Measurements from ENCODE around the gene CELA3A. TPM values are rescaled to one million over a fixed set of nuclear protein-coding genes. Genes with fewer than 3 reads are reported as not detected.

CELA3A gene
- total and polyA plus RNA-seq, 2 donors = 0.19 to 5.2 TPM

DNA sequence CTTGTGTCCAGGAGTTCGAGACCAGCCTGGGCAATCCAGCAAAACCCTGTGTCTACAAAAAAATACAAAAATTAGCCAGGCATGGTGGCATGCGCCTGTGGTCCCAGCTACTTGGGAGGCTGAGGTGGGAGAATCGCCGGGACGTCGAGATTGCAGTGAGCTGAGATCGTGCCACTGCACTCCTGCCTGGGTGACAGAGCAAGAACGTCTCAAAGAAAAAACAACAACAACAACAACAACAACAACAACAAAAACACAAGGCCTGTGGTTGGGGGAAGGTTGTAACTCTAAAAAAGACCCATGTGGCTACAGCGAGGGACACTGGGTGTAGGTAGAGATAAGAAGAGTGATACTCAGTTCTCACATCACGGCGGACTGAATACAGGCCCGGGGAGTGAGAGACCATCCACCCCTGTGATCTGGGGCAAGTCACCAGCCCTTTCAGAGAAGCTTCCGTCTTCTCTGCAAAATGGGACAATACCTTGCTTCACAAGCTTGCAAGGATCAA is 50.2 kb downstream of the CELA3A start:
- DNase-seq (ENCODE audit: low read depth in 6 of 9, low spot score in 9 of 9) = no peak
- Histone ChIP-seq H3K27ac (ENCODE audit: low read depth in 1 of 2, low read length in 1 of 2) (no peak overlapping the region), H3K36me3 (ENCODE audit: control insufficient read depth in 2 of 2, insufficient read depth in 2 of 2, low read length in 1 of 2) (no peaks in the 10 kb centered on the region), H3K4me1 (ENCODE audit: control insufficient read depth in 2 of 2, insufficient read depth in 2 of 2, low read length in 2 of 2) (peaks cover 9 to 12% of the 10 kb centered on the region in 2 donors), H3K9me3 (ENCODE audit: control insufficient read depth in 2 of 2, insufficient read depth in 1 of 2, low read length in 1 of 2) (no peaks in the 10 kb centered on the region), H3K4me3 (ENCODE audit: low read length in 2 of 2) (no peak overlapping the region), H3K27me3 (ENCODE audit: control insufficient read depth in 2 of 2, insufficient read depth in 1 of 2, low read length in 1 of 2) (no peaks in the 10 kb centered on the region)
- 96% methylated on average over 13 of the region's 13 CpGs for WGBS

GRCh38 chr1:22052115-22053016 is 50.9 kb downstream of the CELA3A start, which contains the start of gene CDC42:
TSS of gene CDC42 (plus strand) at chr1:22052709. CDS start at chr1:22078479, 25,770 bp downstream.
- peaks cover 9 to 12% of the 10 kb centered on the region in 2 donors for H3K4me1 ChIP-seq (ENCODE audit: control insufficient read depth in 2 of 2, insufficient read depth in 2 of 2, low read length in 2 of 2)
- WGBS = 17% methylated on average over 81 of the region's 81 CpGs
- no peaks in the 10 kb centered on the region for H3K27me3 ChIP-seq (ENCODE audit: control insufficient read depth in 2 of 2, insufficient read depth in 1 of 2, low read length in 1 of 2)
- peak in 8 of 9 donors; percentile 85 to 97 (median 92) for DNase-seq (ENCODE audit: low read depth in 6 of 9, low spot score in 9 of 9)
- peaks cover 0 to 2% of the 10 kb centered on the region in 2 donors for H3K36me3 ChIP-seq (ENCODE audit: control insufficient read depth in 2 of 2, insufficient read depth in 2 of 2, low read length in 1 of 2)
- H3K4me3 ChIP-seq (ENCODE audit: low read length in 2 of 2) = peak within 1 kb of the TSS; percentile 59 to 99
- H3K9me3 ChIP-seq (ENCODE audit: control insufficient read depth in 2 of 2, insufficient read depth in 1 of 2, low read length in 1 of 2) = no peaks in the 10 kb centered on the region
- H3K27ac ChIP-seq (ENCODE audit: low read depth in 1 of 2, low read length in 1 of 2) = peak within 1 kb of the TSS; percentile 90 to 99

- DNase-seq (ENCODE audit: low read depth in 6 of 9, low spot score in 9 of 9) = peak in 6 of 9 donors; percentile 39 to 80 (median 51)
These were observed 51.8 kb downstream of the CELA3A start for GRCh38 chr1:22053017-22053860.

DNA sequence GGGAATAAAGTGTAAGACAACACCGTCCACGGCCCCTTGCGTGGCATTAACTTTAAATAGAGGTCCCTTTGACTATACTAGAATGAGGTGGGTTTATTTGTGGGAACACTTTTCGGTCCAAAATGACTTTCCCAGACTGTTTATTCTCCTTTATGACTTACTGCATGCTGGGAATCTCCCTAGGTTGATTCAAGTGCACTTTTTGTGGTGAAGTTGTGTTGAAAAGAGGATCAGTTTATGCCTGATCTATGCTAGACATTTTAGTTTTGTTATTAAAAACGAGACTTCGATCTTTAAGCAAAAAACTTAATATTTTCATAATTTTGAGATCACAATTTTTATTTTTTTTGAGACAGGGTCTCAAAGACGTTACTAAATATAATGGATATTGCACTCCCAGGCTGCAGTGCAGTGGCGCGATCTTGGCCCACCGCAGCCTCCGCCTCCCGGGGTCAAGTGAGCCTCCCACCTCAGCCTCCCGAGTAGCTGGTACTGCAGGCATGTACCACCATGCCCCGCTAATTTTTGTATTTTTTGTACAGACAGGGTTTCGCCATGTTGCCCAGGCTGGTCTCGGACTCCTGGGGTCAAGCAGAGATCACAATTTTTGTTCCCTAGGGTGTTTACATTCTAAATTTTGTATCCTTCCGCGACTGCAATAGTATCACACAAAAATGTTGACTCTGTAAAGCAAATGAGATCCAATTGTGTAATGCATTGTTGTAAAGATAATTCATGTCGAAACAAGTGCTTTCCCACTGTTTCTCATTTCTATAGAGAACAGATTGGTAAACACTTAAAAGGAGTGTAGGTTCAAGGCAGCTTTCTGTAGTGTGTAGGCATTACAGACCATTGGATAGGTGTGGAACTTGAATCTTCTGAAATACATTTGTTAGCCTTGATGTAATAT is 52.7 kb downstream of the CELA3A start:
- H3K9me3 ChIP-seq (ENCODE audit: control insufficient read depth in 2 of 2, insufficient read depth in 1 of 2, low read length in 1 of 2) = no peaks in the 10 kb centered on the region
- peak overlapping the region; percentile 59 to 99 for H3K4me3 ChIP-seq (ENCODE audit: low read length in 2 of 2)
- WGBS = 68% methylated on average over 19 of the region's 19 CpGs
- no peak for DNase-seq (ENCODE audit: low read depth in 6 of 9, low spot score in 9 of 9)
- no peaks in the 10 kb centered on the region for H3K27me3 ChIP-seq (ENCODE audit: control insufficient read depth in 2 of 2, insufficient read depth in 1 of 2, low read length in 1 of 2)
- peak overlapping the region; percentile 63 to 86 for H3K27ac ChIP-seq (ENCODE audit: low read depth in 1 of 2, low read length in 1 of 2)
- peaks cover 9 to 12% of the 10 kb centered on the region in 2 donors for H3K4me1 ChIP-seq (ENCODE audit: control insufficient read depth in 2 of 2, insufficient read depth in 2 of 2, low read length in 2 of 2)
- H3K36me3 ChIP-seq (ENCODE audit: control insufficient read depth in 2 of 2, insufficient read depth in 2 of 2, low read length in 1 of 2) = peaks cover 6% of the 10 kb centered on the region in 2 donors

More at GRCh38 chr1:22053017-22053860, 51.8 kb downstream of the CELA3A start:
- Histone ChIP-seq H3K4me1 (ENCODE audit: control insufficient read depth in 2 of 2, insufficient read depth in 2 of 2, low read length in 2 of 2) (peaks cover 9 to 12% of the 10 kb centered on the region in 2 donors), H3K9me3 (ENCODE audit: control insufficient read depth in 2 of 2, insufficient read depth in 1 of 2, low read length in 1 of 2) (no peaks in the 10 kb centered on the region), H3K27ac (ENCODE audit: low read depth in 1 of 2, low read length in 1 of 2) (peak overlapping the region; percentile 90 to 99), H3K36me3 (ENCODE audit: control insufficient read depth in 2 of 2, insufficient read depth in 2 of 2, low read length in 1 of 2) (peaks cover 6% of the 10 kb centered on the region in 2 donors), H3K27me3 (ENCODE audit: control insufficient read depth in 2 of 2, insufficient read depth in 1 of 2, low read length in 1 of 2) (no peaks in the 10 kb centered on the region), H3K4me3 (ENCODE audit: low read length in 2 of 2) (peak overlapping the region; percentile 59 to 99)
- WGBS = under 1% methylated on average over 70 of the region's 70 CpGs

- Histone ChIP-seq H3K4me1 (ENCODE audit: control insufficient read depth in 2 of 2, insufficient read depth in 2 of 2, low read length in 2 of 2) (peaks cover 9 to 12% of the 10 kb centered on the region in 2 donors), H3K9me3 (ENCODE audit: control insufficient read depth in 2 of 2, insufficient read depth in 1 of 2, low read length in 1 of 2) (no peaks in the 10 kb centered on the region), H3K36me3 (ENCODE audit: control insufficient read depth in 2 of 2, insufficient read depth in 2 of 2, low read length in 1 of 2) (peaks cover 6% of the 10 kb centered on the region in 2 donors), H3K27ac (ENCODE audit: low read depth in 1 of 2, low read length in 1 of 2) (no peak overlapping the region), H3K27me3 (ENCODE audit: control insufficient read depth in 2 of 2, insufficient read depth in 1 of 2, low read length in 1 of 2) (no peaks in the 10 kb centered on the region), H3K4me3 (ENCODE audit: low read length in 2 of 2) (no peak overlapping the region)
- WGBS = 90% methylated on average over 6 of the region's 6 CpGs
- DNase-seq (ENCODE audit: low read depth in 6 of 9, low spot score in 9 of 9) = no peak
These were observed 54.0 kb downstream of the CELA3A start for GRCh38 chr1:22055463-22055862.

DNA sequence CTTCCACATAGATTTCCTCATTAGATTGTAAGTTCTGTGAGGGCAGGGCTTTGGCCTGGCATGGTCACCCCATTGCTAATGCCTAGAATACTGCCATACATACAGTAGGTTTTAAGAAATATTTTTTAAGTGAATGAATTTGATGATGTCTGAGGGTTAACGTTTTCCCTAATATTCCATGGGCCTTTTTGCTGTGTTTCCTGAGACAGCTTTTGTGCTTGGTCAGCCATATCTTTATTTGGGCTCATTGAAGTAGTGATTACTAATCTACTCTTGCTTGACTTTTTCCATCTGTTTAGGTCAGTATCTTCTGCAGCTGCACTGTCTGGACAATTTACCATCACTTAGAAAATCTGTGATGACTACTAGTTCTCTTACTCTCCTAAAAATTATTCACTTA is 54.6 kb downstream of the CELA3A start:
- WGBS = 92% methylated on average over 1 of the region's 1 CpG
- no peak overlapping the region for H3K27ac ChIP-seq (ENCODE audit: low read depth in 1 of 2, low read length in 1 of 2)
- H3K27me3 ChIP-seq (ENCODE audit: control insufficient read depth in 2 of 2, insufficient read depth in 1 of 2, low read length in 1 of 2) = no peaks in the 10 kb centered on the region
- peaks cover 6% of the 10 kb centered on the region in 2 donors for H3K36me3 ChIP-seq (ENCODE audit: control insufficient read depth in 2 of 2, insufficient read depth in 2 of 2, low read length in 1 of 2)
- peaks cover 9 to 12% of the 10 kb centered on the region in 2 donors for H3K4me1 ChIP-seq (ENCODE audit: control insufficient read depth in 2 of 2, insufficient read depth in 2 of 2, low read length in 2 of 2)
- DNase-seq (ENCODE audit: low read depth in 6 of 9, low spot score in 9 of 9) = no peak
- no peaks in the 10 kb centered on the region for H3K9me3 ChIP-seq (ENCODE audit: control insufficient read depth in 2 of 2, insufficient read depth in 1 of 2, low read length in 1 of 2)
- no peak overlapping the region for H3K4me3 ChIP-seq (ENCODE audit: low read length in 2 of 2)

GRCh38 chr1:22056936-22057335 is 55.5 kb downstream of the CELA3A start:
- no peaks in the 10 kb centered on the region for H3K27me3 ChIP-seq (ENCODE audit: control insufficient read depth in 2 of 2, insufficient read depth in 1 of 2, low read length in 1 of 2)
- H3K9me3 ChIP-seq (ENCODE audit: control insufficient read depth in 2 of 2, insufficient read depth in 1 of 2, low read length in 1 of 2) = no peaks in the 10 kb centered on the region
- H3K36me3 ChIP-seq (ENCODE audit: control insufficient read depth in 2 of 2, insufficient read depth in 2 of 2, low read length in 1 of 2) = peaks cover 6% of the 10 kb centered on the region in 2 donors
- 77% methylated on average over 2 of the region's 2 CpGs for WGBS
- H3K4me1 ChIP-seq (ENCODE audit: control insufficient read depth in 2 of 2, insufficient read depth in 2 of 2, low read length in 2 of 2) = peaks cover 9 to 11% of the 10 kb centered on the region in 2 donors
- DNase-seq (ENCODE audit: low read depth in 6 of 9, low spot score in 9 of 9) = no peak
- H3K4me3 ChIP-seq (ENCODE audit: low read length in 2 of 2) = no peak overlapping the region
- no peak overlapping the region for H3K27ac ChIP-seq (ENCODE audit: low read depth in 1 of 2, low read length in 1 of 2)

GRCh38 chr1:22057861-22058260 is 56.4 kb downstream of the CELA3A start:
- WGBS = 96% methylated on average over 10 of the region's 10 CpGs
- Histone ChIP-seq H3K9me3 (ENCODE audit: control insufficient read depth in 2 of 2, insufficient read depth in 1 of 2, low read length in 1 of 2) (no peaks in the 10 kb centered on the region), H3K4me1 (ENCODE audit: control insufficient read depth in 2 of 2, insufficient read depth in 2 of 2, low read length in 2 of 2) (peaks cover 8 to 9% of the 10 kb centered on the region in 2 donors), H3K4me3 (ENCODE audit: low read length in 2 of 2) (no peak overlapping the region), H3K36me3 (ENCODE audit: control insufficient read depth in 2 of 2, insufficient read depth in 2 of 2, low read length in 1 of 2) (peaks cover 6% of the 10 kb centered on the region in 2 donors), H3K27ac (ENCODE audit: low read depth in 1 of 2, low read length in 1 of 2) (no peak overlapping the region), H3K27me3 (ENCODE audit: control insufficient read depth in 2 of 2, insufficient read depth in 1 of 2, low read length in 1 of 2) (no peaks in the 10 kb centered on the region)
- no peak for DNase-seq (ENCODE audit: low read depth in 6 of 9, low spot score in 9 of 9)
